ENCODE results near the gene ZFAND2B.
"Not testable (repeated sequence)": the region's sequence is repeated elsewhere in the genome, so short reads cannot be mapped to it uniquely, and the experiment has no call there.

ZFAND2B gene

GRCh38 chr2:219251656-219252055 is 45.1 kb downstream of the ZFAND2B start:
- no peak for DNase-seq

GRCh38 chr2:219252084-219252483 is 45.5 kb downstream of the ZFAND2B start:
- no peak for DNase-seq

- no peak for DNase-seq
Observed at GRCh38 chr2:219252570-219252899, 46.0 kb downstream of the ZFAND2B start.

GRCh38 chr2:219252900-219253752 is 46.5 kb downstream of the ZFAND2B start, which contains the start of gene TUBA4B:
Gene TUBA4B, plus strand, starts transcription at chr2:219253243. Its CDS starts 165 bp downstream, at chr2:219253408.
- DNase-seq: no peak

GRCh38 chr2:219253753-219254589 is 47.4 kb downstream of the ZFAND2B start, which contains the start of gene TUBA4A:
Gene TUBA4A, minus strand, starts transcription at chr2:219253918. Its CDS starts 60 bp downstream, at chr2:219253858.
- peak; percentile 45 to 78 for DNase-seq

- no peak for DNase-seq
Observed at GRCh38 chr2:219254590-219255201, 48.1 kb downstream of the ZFAND2B start.

DNA sequence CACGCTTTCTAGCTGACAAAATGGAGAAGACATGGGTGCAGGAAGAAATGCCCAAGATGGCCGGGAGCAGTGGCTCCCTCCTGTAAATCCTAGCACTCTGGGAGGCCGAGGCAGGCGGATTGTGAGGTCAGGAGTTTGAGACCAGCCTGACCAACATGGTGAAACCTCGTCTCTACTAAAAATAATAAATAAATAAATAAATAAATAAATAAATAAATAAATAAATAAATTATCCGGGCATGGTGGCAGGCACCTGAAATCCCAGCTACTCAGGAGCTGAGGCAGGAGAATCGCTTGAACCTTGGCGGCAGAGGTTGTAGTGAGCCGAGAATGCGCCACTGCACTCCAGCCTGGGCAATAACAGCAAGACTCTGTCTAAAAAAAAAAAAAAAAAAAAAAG is 52.4 kb downstream of the ZFAND2B start:
- not testable (repeated sequence) for DNase-seq

All from cerebellar nuclear complex (tissue), 1 donor.